GM12873 (cell line): Measurements from ENCODE around the gene TMEM131L.

Source experiments
- TF ChIP-seq, protein P1 (sequence below): IDR thresholded peaks from 2 replicates; pipeline ENCODE4 v1.5.1; 2012; ENCODE audit warnings: low read depth, mild to moderate bottlenecking, moderate library complexity, low read length, control low read depth; ENCODE audit not compliant: insufficient read depth; ENCODE audit errors: missing control alignments

TMEM131L gene

DNA sequence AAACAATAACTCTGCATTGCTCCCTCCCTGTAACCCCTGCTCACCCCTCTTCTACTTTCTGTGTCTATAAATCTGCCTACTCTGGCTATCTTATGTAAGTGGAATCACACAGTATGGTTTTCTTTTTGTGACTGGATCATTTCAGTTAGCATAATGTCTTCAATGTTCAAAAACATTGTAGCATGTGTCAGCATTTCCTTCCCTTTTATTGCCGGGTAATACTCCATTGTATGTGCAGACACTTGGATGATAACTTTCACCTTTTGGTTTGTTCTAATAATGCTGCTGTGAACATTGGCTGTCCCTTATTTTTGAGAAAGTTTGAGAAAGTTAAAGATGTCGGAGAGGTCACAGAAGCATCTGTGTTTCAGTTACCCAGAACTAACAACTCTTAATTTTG lies 157.3 kb downstream of the TMEM131L start:
- TF ChIP-seq, protein P1, sequence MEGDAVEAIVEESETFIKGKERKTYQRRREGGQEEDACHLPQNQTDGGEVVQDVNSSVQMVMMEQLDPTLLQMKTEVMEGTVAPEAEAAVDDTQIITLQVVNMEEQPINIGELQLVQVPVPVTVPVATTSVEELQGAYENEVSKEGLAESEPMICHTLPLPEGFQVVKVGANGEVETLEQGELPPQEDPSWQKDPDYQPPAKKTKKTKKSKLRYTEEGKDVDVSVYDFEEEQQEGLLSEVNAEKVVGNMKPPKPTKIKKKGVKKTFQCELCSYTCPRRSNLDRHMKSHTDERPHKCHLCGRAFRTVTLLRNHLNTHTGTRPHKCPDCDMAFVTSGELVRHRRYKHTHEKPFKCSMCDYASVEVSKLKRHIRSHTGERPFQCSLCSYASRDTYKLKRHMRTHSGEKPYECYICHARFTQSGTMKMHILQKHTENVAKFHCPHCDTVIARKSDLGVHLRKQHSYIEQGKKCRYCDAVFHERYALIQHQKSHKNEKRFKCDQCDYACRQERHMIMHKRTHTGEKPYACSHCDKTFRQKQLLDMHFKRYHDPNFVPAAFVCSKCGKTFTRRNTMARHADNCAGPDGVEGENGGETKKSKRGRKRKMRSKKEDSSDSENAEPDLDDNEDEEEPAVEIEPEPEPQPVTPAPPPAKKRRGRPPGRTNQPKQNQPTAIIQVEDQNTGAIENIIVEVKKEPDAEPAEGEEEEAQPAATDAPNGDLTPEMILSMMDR: no peak

DNA sequence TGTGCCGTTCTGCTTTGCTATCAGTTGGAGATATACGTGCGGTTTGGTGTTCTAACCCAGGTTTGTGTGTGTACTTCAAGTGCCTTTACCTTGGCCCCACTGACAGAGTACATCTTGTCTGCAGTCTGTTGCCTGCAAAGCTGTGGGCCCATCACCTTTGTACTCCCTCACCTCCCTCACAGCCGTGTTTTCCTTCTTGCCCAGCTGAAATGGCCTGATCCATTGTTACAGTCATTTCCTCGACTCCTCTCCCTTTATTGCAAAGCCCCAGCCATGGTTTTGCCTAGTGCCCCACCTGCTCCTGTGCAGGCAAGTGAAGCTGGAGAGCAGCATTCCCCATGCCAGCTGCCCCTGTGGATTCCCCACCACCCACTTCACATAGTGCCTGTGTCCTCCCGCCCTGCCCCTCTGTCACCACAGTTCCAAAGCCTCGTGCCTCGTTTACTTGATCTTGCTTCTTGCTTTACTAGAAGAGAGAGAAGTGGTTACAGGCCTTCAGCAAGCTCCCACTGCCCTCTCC lies 162.7 kb downstream of the TMEM131L start:
- TF ChIP-seq, protein P1: no peak

DNA sequence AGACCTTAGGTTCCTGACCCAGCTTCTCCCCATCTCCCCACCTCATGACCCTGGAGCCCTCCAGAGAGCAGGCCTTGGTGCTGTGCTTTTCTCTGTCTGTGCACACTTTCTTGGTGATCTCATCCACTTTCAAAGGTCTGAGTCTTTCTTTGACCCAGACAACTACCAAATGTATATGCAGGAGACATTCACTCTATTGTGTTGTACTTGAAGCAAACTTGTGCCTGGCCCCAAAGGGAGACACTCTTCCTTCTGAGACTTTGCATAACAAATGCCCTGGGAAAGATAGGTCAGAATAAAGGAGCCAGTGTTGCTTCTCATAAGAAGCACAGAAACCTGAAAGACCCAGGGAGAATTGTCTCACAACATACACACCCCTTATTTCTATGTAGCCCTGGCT lies 163.6 kb downstream of the TMEM131L start:
- TF ChIP-seq, protein P1: no peak

DNA sequence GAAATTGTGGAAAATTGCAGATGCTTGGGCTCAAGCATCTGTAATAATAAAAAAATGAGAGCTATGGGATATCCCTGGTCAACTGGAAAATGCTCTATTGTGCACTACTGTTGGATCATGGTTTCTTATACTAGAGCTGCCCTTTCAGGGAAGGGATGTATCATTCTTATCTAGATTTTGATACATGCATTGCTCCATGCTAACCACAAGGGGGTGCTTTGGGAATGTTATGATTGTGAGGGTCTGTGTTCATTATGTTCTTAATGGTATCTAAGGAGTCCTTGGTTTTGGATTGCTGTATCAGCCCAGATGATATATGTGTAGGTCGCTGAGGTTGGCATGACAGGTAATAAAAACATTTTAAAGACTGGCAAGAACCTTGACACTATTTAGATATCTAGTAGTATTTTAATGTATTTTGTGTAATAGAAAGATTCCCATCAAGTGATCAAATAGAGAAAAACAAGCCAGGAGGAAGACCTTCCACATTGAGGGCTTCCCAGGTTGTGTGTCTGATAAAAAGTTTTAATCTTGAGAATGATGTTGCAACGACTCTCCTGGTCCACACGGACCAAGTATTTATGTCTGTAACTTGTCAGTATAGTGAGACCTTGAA lies 168.7 kb downstream of the TMEM131L start:
- TF ChIP-seq, protein P1: peak; percentile 59

DNA sequence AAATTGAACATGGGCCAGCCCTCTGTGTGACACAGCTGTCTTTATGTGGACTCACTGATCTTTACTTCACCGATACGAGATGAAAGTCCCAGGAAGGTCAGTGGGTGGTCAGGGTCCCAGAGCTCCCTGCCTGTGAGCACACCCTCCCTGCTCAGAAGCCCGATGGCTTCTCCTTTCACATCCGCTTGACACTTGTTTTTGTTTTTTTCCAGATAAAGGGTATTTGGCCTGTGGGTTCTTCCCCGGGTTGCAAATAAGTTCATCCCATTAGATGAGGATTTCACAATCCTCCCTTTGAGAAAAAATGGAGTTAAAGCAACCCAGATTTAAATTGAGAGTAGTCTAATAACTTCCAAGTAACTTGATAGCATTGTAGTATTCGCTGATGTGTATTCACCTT lies 169.7 kb downstream of the TMEM131L start:
- TF ChIP-seq, protein P1: no peak

DNA sequence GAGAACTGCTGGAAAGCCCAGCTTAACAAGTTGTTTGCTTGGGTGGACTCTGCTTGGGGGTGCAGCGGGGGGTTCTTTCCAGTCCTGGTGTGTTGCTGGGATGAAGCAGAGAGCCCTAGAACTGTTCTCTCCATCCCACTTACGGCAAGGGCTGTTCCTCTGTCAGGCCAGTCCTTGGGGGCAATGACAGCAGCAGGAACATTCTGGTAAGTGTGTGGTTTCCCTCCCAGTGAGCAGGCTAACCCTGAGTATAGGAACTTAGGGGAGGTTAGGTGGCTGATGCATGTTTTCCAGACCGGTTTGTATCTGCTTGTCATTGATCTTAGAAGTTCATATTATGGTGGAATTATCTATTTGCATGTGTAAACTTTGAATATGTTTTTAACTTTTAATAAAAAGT lies 171.0 kb downstream of the TMEM131L start:
- TF ChIP-seq, protein P1: no peak

DNA sequence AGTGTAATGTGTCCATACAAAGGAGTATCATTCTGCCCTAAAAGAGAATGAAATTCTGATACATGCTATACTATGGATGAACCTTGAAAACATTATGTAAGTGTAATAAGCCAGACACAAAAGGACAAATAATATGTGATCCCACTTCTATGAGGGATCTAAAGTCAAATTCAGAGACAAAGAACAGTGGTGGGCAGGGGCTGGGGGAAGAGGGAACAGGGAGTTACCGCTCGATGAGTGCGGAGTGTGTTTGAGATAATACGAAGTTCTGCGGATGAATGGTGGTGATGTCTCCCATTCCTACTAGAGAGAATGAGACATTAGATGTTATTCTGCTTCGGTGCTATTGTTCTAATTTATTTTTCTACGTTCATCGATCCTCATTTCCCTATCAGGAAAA lies 171.9 kb downstream of the TMEM131L start:
- TF ChIP-seq, protein P1: no peak
